HG03460 (cell line): Measurements from ENCODE around the gene PPEF1.
"Not testable (repeated sequence)": the region's sequence is repeated elsewhere in the genome, so short reads cannot be mapped to it uniquely, and the experiment has no call there.

Source experiments
- ATAC-seq: cut with Tn5 transposase; IDR thresholded peaks from one replicate; pipeline ENCODE4 v1.9.1; 2021; ENCODE audit not compliant: unreplicated experiment

PPEF1 gene

GRCh38 chrX:18792828-18793227 lies 85.4 kb downstream of the PPEF1 start:
- ATAC-seq: no peak

- no peak for ATAC-seq
These were observed 86.2 kb downstream of the PPEF1 start for GRCh38 chrX:18793601-18794089.

GRCh38 chrX:18797141-18797540 lies 89.7 kb downstream of the PPEF1 start:
- no peak for ATAC-seq

DNA sequence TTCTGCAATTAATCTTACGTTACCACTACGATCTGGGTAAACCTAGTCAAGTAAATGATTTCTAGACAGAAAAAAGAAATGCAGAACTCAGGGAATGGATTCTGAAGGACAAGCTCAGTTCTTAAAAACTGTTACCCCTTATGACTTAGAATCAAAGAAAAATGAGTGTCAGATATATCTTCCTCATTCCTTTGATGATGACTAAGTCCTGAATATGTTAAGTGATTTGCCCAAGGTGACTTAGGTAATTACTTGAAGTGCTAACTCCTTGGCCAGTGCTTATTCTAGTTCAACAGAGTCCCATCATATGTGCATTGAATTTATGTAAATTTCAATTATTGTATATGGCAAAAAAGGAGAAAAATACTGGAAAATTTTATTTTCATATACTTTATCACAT lies 92.5 kb downstream of the PPEF1 start:
- ATAC-seq: no peak

DNA sequence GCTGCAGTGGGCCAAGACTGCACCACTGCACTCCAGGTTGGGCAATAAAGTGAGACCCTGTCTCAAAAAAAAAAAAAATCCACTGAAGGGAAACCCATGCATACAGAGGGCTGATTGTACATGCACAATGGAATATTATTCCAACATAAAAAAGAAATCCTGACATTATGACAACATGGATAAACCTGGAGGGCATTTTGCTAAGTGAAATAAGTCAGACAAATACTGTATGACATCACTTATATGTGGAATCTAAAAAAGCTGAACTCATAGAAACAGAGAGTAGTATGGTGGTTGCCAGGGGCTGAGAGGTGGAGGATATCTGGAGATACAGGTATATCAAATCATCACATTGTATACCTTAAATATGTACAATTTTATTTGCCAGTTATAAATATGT lies 102.2 kb downstream of the PPEF1 start:
- ATAC-seq: no peak

GRCh38 chrX:18810416-18810815 lies 103.0 kb downstream of the PPEF1 start:
- no peak for ATAC-seq

DNA sequence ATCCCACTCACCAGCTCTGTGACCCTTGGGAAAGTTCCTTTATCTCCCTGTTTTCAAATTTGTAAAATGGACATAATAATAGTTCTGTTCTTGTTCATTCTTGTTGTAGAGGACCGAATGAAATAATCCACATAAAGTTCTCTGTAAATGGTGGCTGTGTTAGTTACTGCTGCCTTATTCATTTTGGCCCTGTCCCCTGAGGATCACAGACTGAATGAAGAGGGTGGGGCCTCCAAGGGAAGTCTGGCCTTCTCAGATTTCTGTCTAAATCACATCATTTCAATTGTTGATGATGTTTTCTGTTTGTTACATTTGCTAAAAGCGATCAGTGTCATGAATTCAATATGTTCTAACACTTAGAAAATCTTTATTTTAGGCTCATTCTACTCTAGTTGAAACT lies 117.9 kb downstream of the PPEF1 start:
- ATAC-seq: no peak

DNA sequence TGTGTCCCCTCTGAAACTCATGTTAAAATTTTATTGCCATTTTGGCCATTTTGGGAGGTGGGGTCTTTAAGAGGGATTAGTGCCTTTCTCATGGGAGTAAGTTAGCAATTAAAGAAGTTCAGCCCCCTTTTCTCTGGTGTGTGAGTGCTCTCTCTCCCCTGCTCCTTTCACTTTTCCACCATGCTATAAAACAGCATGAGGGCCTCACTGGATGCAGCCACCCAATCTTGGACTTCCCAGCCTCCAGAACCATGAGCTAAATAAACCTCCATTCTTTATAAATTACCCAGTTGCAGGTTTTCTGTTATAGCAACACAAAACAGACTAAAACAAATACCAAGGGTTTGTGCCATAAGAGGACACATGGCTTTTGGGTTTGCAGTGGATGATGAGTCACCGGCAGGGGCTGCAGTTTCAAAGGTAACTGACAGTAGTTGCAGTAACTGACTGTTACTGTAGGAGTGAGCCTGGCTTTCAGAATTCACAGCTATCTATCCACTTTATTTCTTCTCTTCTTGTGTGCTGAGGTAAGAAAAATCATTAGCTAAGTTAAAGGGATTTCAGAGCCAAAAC lies 121.5 kb downstream of the PPEF1 start:
- no peak for ATAC-seq

- ATAC-seq: no peak
These were observed 125.8 kb downstream of the PPEF1 start for GRCh38 chrX:18833071-18833731.

DNA sequence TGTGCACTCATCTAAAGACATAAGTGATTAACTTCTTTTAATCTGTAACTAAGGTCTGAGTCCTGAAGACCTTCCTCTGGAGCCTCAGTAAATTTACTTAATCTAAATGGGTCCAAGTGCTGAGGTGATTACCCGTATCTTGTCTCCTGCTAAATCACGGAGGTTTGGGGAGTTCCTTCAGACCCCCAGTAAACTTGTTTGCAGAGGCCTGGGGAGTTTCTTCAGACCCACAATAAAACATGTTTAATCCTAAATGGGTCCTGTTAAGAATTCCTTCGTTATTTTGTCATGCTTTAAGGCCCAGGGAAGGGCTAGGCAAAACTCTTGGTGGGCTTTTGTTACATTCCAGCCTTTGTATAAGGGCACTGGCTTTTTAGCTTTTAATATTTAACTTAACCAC lies 140.5 kb downstream of the PPEF1 start:
- ATAC-seq: not testable (repeated sequence)

- ATAC-seq: peak; percentile 90
These were observed 148.6 kb downstream of the PPEF1 start for GRCh38 chrX:18855919-18856644.

DNA sequence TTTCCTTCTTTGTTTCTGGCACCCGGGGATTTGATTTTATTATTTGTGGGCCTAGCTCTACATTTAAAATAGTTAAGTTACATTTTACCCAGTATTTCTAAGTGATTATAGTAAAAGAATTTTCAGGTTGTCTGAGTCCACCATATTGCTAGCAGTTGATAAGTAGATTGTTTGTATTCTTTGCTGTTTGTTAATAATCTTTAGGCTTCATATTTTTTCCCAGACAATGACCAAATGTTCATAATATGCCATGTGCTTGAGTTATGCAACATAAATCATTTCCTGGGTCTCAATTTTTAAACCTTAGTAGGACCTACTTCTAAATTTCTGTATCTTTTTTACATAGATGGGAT lies 149.2 kb downstream of the PPEF1 start:
- no peak for ATAC-seq

DNA sequence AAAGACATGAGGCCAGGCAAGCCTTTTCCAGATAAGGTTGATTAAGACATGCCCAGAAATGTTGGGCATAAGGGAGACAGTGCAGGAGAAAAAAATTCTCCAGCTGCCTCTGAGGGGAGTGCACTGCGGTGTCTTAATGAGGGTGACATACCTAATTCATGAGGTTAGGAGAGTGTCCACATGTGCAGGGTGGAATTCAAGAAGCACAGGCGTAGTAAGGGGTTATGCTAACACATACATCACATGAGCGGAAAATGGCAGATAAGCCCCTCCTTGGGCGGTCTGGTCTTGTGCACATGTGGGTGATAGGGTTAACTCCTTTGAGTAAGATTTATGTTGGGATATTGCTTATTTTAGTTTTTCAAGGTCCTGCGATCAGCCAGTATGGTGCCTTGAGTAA lies 154.1 kb downstream of the PPEF1 start:
- ATAC-seq: no peak

- no peak for ATAC-seq
These were observed 157.0 kb downstream of the PPEF1 start for GRCh38 chrX:18864390-18864920.

- ATAC-seq: no peak
These were observed 163.9 kb downstream of the PPEF1 start for GRCh38 chrX:18871161-18871890.

GRCh38 chrX:18871970-18872369 lies 164.5 kb downstream of the PPEF1 start:
- ATAC-seq: no peak

- ATAC-seq: no peak
These were observed 165.2 kb downstream of the PPEF1 start for GRCh38 chrX:18872621-18873020.

GRCh38 chrX:18873189-18873791 lies 165.8 kb downstream of the PPEF1 start:
- ATAC-seq: no peak

GRCh38 chrX:18873836-18874235 lies 166.4 kb downstream of the PPEF1 start:
- no peak for ATAC-seq

DNA sequence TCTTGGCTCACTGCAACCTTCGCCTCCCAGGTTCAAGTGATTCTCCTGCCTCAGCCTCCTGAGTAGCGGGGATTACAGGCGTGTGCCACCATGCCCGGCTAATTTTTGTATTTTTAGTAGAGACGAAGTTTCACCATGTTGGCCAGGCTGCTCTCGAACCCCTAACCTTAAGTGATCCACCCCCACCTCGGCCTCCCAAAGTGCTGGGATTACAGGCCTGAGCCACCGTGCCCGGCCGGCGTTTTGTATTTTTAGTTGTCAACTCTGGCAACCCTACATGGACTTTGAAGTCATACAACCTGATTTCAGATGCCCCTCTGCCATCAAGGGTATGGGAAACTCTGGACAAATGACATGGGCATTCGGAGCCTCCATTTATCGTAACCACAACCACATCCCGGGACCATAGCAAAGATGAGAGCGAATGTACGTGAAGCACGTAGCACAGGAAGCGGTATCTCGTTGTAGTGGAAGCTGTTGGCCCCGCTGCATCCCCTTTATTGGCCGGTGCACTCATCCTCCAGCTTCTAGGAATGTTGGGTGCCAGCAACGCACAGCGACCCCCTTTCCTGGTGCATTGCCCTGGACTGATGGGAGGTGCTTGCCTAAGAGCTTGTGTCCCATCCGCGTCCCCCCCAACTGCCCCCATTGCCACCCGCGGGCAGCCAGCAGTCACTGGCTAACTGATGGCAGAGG lies 167.3 kb downstream of the PPEF1 start:
- ATAC-seq: no peak
